Stomach (tissue), 4 donors: Measurements from ENCODE around the gene CD72.
A peak's percentile ranks its signal among the peaks of the same experiment; 100 is the strongest.

Experiments used
- POLR2AphosphoS5 ChIP-seq, 3 donors: sonication (generic); formaldehyde crosslinking; IDR thresholded peaks; one replicate each; pipeline ENCODE4 v1.6.1; 2016; ENCODE audit warnings: antibody characterized with exemption in 3 of 3
- TF ChIP-seq, protein P1 (sequence below), 7 experiments: fragments of 450-650 bp in 4 of 7; fragments of 200-600 bp in 3 of 7; sonication (generic) in 3 of 7; IDR thresholded peaks; one replicate each; pipeline ENCODE4 v1.5.1; 2016 to 2019; ENCODE audit warnings: antibody characterized with exemption in 7 of 7, control low read depth in 2 of 7, mild to moderate bottlenecking in 1 of 7

DNA sequence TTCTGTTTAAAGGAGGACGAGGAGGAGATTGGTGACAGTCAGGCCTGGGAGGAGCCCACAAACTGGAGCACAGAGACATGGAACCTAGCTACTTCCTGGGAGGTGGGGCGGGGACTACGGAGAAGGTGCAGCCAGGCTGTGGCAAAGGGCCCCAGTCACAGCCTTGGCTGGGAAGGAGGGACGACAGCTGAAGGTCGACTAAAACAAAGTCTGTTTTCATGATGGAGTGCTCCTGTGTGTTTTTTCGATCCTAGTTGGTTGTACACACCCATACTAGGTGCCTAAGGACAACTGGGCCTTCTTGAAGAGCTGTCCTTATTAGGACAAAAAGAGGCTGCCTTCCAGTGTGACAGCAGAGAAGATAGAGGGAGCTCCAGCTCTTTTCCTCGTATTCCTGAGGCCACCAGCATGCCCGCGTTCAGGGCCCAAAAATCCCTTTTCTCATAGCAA lies 42.8 kb upstream of the CD72 start:
- TF ChIP-seq, protein P1, sequence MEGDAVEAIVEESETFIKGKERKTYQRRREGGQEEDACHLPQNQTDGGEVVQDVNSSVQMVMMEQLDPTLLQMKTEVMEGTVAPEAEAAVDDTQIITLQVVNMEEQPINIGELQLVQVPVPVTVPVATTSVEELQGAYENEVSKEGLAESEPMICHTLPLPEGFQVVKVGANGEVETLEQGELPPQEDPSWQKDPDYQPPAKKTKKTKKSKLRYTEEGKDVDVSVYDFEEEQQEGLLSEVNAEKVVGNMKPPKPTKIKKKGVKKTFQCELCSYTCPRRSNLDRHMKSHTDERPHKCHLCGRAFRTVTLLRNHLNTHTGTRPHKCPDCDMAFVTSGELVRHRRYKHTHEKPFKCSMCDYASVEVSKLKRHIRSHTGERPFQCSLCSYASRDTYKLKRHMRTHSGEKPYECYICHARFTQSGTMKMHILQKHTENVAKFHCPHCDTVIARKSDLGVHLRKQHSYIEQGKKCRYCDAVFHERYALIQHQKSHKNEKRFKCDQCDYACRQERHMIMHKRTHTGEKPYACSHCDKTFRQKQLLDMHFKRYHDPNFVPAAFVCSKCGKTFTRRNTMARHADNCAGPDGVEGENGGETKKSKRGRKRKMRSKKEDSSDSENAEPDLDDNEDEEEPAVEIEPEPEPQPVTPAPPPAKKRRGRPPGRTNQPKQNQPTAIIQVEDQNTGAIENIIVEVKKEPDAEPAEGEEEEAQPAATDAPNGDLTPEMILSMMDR (IDR thresholded peaks at IDR 0.05): peak in 4 of 7 experiments; percentile 28 to 58 (median 42)
- peak in 2 of 3 donors; percentile 51 to 60 for TF ChIP-seq POLR2AphosphoS5 (IDR thresholded peaks at IDR 0.05)
